Muscle of back (tissue), 11 donors: ENCODE results near the gene SCYL1. TPM values are rescaled to one million over a fixed set of nuclear protein-coding genes. Genes with fewer than 3 reads are reported as not detected.
A peak's percentile ranks its signal among the peaks of the same experiment; 100 is the strongest.

ENCODE experiments used
- DNase-seq, 3 donors: peaks; one replicate each; pipeline versions ENCODE4 v3.0.0 to v3.0.0-alpha.2; 2013
- polyA plus RNA-seq, 10 donors: library from polyadenylated mRNA; unstranded; fragments of 120-200 nt; gene quantifications; one replicate each; pipeline ENCODE4 v1.2.1, GENCODE V29; 2013; ENCODE audit not compliant: insufficient read length in 10 of 10

The SCYL1 gene
- polyA plus RNA-seq, 10 donors, result 37.5 to 56.9 (median 41.6) TPM

DNA sequence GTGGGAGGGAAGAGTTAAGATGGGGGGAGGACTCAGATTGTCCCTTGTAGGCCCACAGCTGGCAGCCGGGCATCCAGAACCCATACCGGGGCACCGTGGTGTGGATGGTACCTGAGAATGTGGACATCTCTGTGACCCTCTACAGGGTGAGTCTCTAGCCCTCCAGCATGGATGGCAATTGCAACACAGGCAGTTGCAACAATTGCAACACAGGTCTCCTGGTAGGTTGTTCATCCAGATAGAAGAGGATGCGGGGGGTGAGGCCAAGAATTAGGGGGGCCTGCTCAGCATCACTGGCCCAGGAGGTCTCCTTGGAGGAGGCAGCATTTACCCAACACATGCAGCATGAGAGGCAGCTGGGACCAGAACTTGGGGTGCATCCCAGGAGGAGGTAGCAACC lies 54.4 kb downstream of the SCYL1 start:
- DNase-seq, result no peak

DNA sequence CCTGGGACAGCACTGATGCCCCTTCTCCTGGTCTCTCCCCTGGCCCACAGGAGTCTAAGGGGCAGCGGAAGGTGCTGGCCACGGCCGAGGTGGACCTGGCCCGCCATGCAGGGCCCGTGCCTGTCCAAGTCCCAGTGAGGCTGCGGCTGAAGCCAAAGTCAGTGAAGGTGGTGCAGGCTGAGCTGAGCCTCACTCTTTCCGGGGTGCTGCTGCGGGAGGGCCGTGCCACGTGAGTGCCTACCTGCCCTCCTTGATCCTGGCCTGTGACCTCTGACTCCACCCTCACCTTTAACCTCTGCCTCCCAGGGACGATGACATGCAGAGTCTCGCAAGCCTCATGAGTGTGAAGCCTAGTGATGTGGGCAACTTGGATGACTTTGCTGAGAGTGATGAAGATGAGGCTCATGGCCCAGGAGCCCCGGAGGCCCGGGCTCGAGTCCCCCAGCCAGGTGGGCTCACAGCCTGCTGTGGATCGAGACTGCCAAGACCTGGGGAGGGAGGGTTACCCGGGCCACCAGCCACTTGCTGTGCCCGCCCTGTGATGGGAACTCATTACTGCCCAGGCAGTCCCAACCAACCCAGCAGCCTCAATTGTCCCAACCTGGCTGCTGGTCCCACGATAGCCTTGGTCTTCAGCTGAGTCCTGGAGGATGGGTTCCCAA lies 55.3 kb downstream of the SCYL1 start:
- no peak for DNase-seq

DNA sequence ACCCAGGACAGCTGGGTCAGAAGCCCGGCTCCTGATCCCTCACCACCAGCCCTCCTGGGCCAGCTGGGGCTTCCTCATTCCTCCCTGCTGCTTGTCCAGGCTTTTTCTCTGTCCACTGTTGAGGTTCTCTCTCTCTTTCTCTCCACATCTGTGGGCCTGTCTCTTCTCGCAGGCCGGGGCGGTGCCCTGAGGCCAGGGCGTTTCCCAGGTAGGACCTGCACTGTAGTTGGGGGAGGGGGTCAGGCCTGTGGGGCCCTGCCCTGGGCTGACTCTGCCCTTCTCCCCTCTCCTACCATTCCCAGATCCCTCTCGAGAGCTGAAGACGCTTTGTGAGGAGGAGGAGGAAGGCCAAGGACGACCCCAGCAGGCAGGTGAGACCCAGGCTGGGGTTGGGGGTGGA lies 55.9 kb downstream of the SCYL1 start:
- DNase-seq, result no peak

DNA sequence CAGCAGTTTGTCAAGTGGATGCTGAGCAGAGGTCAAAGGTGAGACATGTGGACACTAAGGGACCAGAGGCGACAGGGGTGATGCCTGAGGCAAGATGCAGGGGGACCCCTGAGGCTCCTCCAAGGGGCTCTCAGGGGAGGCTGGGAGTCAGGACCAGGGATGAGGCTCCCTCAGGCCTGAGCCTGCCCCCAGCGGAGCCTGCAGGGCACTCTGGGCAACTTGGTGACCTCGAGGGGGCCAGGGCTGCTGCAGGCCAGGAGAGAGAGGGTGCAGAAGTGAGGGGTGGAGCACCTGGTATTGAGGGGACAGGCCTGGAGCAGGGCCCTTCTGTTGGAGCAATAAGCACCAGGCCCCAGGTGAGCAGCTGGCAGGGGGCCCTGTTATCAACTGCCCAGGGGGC lies 57.0 kb downstream of the SCYL1 start:
- DNase-seq, result no peak

DNA sequence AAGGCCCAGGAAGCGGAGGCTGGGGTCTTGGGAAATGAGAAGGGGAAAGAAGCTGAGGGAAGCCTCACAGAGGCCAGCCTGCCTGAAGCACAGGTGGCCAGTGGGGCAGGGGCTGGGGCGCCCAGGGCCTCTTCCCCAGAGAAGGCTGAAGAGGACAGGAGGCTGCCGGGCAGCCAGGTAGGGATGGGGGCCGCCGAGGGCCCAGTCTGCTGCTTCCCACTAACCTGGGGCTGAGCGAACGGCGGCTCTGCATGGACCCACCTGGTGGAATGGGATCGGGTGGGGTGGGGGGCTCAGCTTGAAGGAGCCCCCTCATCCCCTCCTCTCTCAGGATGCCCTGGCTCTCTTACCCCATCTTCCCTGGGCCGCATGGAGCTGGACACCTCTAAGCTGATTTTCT lies 58.7 kb downstream of the SCYL1 start:
- DNase-seq, result no peak

DNA sequence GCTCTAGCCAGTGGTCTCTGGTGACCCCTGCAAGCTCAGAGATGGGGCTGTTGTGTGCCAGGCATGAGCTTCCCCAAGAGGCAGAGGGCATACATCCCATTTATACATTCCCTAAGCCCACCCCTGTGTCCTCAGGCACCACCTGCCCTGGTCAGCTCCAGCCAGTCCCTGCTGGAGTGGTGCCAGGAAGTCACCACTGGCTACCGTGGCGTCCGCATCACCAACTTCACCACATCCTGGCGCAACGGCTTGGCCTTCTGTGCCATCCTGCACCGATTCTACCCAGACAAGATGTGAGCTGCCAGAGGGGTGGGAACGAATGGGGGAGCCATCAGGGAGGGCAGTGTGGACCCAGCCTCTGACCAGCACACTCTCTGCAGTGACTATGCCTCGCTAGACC lies 59.2 kb downstream of the SCYL1 start:
- no peak for DNase-seq

DNA sequence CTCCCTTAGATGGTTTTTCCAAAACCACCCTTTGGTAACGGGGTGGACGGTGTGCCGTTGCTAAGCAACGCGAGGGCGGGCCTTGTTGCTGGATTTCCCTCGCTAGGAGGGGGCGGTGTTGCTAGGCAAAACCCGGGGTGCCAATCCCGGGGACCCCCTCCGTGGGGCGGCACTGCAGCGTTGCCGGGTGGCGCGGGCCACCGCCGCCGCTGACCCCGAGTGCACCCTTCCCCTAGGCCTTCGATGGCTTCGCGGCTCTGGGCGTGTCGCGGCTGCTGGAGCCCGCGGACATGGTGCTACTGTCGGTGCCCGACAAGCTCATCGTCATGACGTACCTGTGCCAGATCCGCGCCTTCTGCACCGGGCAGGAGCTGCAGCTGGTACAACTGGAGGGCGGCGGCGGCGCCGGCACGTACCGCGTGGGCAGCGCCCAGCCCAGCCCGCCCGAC lies 59.9 kb downstream of the SCYL1 start:
- peak in 1 of 3 donors; percentile 43 for DNase-seq

DNA sequence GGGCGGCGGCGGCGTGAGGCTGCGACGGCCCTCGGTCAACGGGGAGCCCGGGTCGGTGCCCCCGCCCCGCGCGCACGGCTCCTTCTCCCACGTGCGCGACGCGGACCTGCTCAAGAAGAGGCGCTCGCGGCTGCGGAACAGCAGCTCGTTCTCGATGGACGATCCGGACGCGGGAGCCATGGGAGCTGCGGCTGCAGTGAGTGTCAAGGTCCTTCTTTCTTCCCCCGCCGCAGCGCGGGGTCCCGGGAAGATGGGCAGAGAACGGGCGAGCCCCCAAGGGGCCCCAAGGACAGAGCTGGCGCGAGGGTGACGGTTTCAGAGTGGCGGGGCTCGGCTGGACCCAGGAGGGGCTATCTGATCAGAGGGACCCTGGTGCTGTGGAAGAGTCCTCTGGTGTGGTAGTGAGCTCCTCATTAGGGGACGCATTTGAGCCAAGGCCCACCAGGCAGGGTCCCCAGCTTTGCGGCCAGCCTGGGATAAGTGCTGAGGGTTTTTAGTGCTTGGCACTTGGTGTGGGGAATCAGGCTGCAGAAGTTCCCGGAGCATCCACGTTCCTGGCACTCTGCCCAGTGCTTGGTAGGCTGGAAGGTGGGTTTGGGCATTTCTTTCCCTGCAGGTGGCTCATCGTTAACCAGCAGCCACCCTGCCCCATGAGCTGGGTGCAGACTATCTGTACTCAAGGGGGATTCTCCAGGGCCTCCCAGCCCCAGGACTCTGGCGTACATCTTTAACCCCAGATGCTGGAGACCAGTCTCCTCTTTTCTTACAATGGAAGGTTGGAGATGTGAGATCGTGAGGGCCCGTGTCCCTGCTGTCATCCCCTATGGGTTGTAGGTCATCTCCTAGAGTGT lies 60.7 kb downstream of the SCYL1 start:
- no peak for DNase-seq

DNA sequence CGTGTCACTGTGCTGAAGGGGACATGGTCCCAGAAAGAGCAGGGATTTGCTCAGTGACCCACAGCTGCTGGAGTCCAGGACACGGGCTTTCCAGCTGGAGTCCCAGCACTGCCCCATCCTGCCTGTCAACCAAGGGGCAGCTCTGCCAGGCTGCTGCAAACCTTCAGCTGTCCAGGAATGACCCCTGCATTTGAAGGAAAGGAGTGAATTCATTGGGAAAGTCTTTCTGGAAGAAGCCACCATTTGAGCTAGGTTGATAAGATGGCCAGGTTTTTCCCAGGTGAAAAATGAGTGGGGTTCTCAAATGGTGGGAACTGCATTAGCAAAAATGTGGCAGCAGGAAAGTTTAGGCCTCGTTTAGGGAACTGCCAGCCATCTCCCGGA lies 61.4 kb downstream of the SCYL1 start:
- no peak for DNase-seq

DNA sequence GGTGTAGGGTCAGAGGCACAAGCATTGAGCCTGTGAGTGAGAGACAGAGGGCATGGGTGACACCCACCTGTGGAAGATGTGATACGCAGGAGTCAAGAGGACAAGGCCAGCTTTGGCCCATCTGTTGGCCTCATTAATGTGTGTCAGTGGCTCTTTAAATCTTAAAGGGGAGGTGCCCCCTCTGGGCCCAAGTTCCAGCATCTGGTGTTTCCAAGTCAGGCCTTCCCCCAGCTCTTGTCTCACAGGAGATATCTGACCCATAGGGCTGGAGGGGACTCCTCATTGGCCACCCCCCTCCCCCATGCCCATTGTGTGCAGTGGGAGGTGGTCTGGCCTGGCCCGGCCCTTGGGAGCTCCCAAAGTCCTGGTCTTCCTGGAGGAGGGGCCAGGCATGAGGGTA lies 61.8 kb downstream of the SCYL1 start:
- DNase-seq, result peak in 2 of 3 donors; percentile 27 to 58

Other genes with a start within 250 kb of the SCYL1 start
- 10 to 100 TPM; 19.7 to 32.2 (median 27.1) TPM for gene CDC42EP2, start 210.2 kb upstream of the SCYL1 start, polyA plus RNA-seq
- gene DPF2, start 191.2 kb upstream of the SCYL1 start, polyA plus RNA-seq, result 10 to 100 TPM; 44.0 to 59.0 (median 48.1) TPM
- under 1 TPM in 8 of 10 donors, not detected in 2; 0.10 to 0.22 (median 0.19) TPM for gene TIGD3, start 170.3 kb upstream of the SCYL1 start, polyA plus RNA-seq
- gene SLC25A45, start 142.4 kb upstream of the SCYL1 start, polyA plus RNA-seq, result 1 to 10 TPM; 5.1 to 9.4 (median 6.2) TPM
- gene FRMD8, start 138.4 kb upstream of the SCYL1 start, polyA plus RNA-seq, result 10 to 100 TPM in 3 of 10 donors, 1 to 10 TPM in 7; 7.4 to 12.7 (median 9.2) TPM
- 100 to 1,000 TPM in 3 of 10 donors, 10 to 100 TPM in 7; 39.4 to 242 (median 61.8) TPM for gene NEAT1, start 102.3 kb upstream of the SCYL1 start, polyA plus RNA-seq
- gene MALAT1, start 26.0 kb upstream of the SCYL1 start, polyA plus RNA-seq, result 100 to 1,000 TPM in 9 of 10 donors, 10 to 100 TPM in 1; 85.1 to 316 (median 172) TPM
- gene LTBP3, start 33.3 kb downstream of the SCYL1 start, polyA plus RNA-seq, result 100 to 1,000 TPM; 104 to 189 (median 128) TPM
- 10 to 100 TPM; 51.9 to 71.8 (median 54.4) TPM for gene ZNRD2, start 45.4 kb downstream of the SCYL1 start, polyA plus RNA-seq
- 10 to 100 TPM; 29.3 to 39.1 (median 34.5) TPM for gene FAM89B, start 47.5 kb downstream of the SCYL1 start, polyA plus RNA-seq
- 100 to 1,000 TPM; 140 to 326 (median 260) TPM for gene EHBP1L1, start 51.0 kb downstream of the SCYL1 start, polyA plus RNA-seq
- 1 to 10 TPM in 6 of 10 donors, under 1 TPM in 4; 0.33 to 2.7 (median 1.1) TPM for gene KCNK7, start 70.7 kb downstream of the SCYL1 start, polyA plus RNA-seq
- gene MAP3K11, start 89.1 kb downstream of the SCYL1 start, polyA plus RNA-seq, result 10 to 100 TPM; 21.8 to 34.2 (median 26.6) TPM
- gene PCNX3, start 90.7 kb downstream of the SCYL1 start, polyA plus RNA-seq, result 10 to 100 TPM; 12.6 to 23.6 (median 17.5) TPM
- gene SIPA1, start 113.0 kb downstream of the SCYL1 start, polyA plus RNA-seq, result 10 to 100 TPM; 24.4 to 44.3 (median 36.2) TPM
- gene RELA, start 137.8 kb downstream of the SCYL1 start, polyA plus RNA-seq, result 10 to 100 TPM; 38.3 to 47.3 (median 42.1) TPM
- gene KAT5, start 187.2 kb downstream of the SCYL1 start, polyA plus RNA-seq, result 10 to 100 TPM; 29.1 to 39.6 (median 34.4) TPM
- gene RNASEH2C, start 195.7 kb downstream of the SCYL1 start, polyA plus RNA-seq, result 10 to 100 TPM; 20.0 to 30.6 (median 25.3) TPM